ENCODE measurements around the gene C10orf71.

C10orf71 gene

DNA sequence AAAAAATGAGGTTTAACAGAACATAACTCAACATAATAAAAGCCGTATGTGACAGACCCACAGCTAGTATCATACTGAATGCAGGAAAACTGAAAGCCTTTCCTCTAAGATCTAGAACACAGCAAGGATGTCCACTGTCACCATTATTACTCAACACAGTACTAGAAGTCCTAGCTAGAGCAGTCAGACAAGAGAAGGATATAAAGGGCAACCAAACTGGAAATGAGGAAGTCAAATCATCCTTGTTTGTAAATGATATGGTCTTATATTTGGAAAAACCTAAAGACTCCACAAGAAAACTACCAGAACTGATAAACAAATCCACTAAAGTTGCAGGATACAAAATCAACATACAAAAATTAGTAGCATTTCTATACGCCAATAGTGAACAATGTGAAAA, 45.9 kb downstream of the C10orf71 start:
- Mint-ChIP-seq H3K27ac (no peak overlapping the region), H3K27me3 (ENCODE audit: low read depth) (peaks cover 5% of the 10 kb centered on the region), H3K9me3 (no peaks in the 10 kb centered on the region), H3K4me1 (ENCODE audit: low read depth) (no peaks in the 10 kb centered on the region), H3K36me3 (ENCODE audit: low read depth) (no peaks in the 10 kb centered on the region), H3K4me3 (no peak overlapping the region)

- H3K9me3 Mint-ChIP-seq, result no peaks in the 10 kb centered on the region
- no peaks in the 10 kb centered on the region for H3K36me3 Mint-ChIP-seq (ENCODE audit: low read depth)
These were observed 48.4 kb downstream of the C10orf71 start for GRCh38 chr10:49347342-49347741.

GRCh38 chr10:49347827-49348226, 48.9 kb downstream of the C10orf71 start:
- Mint-ChIP-seq H3K27me3 (ENCODE audit: low read depth) (no peaks in the 10 kb centered on the region), H3K9me3 (no peaks in the 10 kb centered on the region), H3K4me1 (ENCODE audit: low read depth) (no peaks in the 10 kb centered on the region), H3K27ac (no peak overlapping the region), H3K36me3 (ENCODE audit: low read depth) (no peaks in the 10 kb centered on the region), H3K4me3 (no peak overlapping the region)

More at GRCh38 chr10:49347342-49347741, 48.4 kb downstream of the C10orf71 start:
- Mint-ChIP-seq H3K27ac (no peak overlapping the region), H3K4me1 (ENCODE audit: low read depth) (no peaks in the 10 kb centered on the region), H3K4me3 (no peak overlapping the region), H3K27me3 (ENCODE audit: low read depth) (peaks cover 3% of the 10 kb centered on the region)

GRCh38 chr10:49348593-49348992, 49.6 kb downstream of the C10orf71 start:
- Mint-ChIP-seq H3K4me1 (ENCODE audit: low read depth) (no peaks in the 10 kb centered on the region), H3K36me3 (ENCODE audit: low read depth) (no peaks in the 10 kb centered on the region), H3K4me3 (no peak overlapping the region), H3K9me3 (no peaks in the 10 kb centered on the region), H3K27me3 (ENCODE audit: low read depth) (no peaks in the 10 kb centered on the region), H3K27ac (no peak overlapping the region)

GRCh38 chr10:49349390-49349789, 50.4 kb downstream of the C10orf71 start:
- H3K27ac Mint-ChIP-seq, result no peak overlapping the region
- H3K9me3 Mint-ChIP-seq, result no peaks in the 10 kb centered on the region
- no peaks in the 10 kb centered on the region for H3K27me3 Mint-ChIP-seq (ENCODE audit: low read depth)
- H3K4me1 Mint-ChIP-seq (ENCODE audit: low read depth), result no peaks in the 10 kb centered on the region
- no peaks in the 10 kb centered on the region for H3K36me3 Mint-ChIP-seq (ENCODE audit: low read depth)
- H3K4me3 Mint-ChIP-seq, result no peak overlapping the region

DNA sequence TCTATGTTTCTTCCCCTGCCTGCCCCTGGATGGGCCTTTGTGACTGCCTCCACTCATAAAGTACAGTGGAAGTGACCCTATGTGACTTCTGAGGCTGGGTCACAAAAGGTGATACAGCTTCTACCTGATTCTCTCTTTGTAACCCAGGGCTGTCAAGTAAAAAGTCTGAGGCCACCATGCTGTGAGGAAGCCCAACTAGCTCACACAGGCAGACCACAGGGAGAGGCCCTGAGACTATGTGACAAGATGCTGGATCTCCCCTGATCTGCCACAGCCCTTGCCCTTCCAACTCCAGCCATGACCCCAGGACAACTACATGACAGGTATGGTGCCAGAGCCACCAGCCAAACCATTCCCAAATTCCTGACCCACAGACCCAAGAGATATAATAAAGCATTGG, 51.2 kb downstream of the C10orf71 start:
- Mint-ChIP-seq H3K4me1 (ENCODE audit: low read depth) (no peaks in the 10 kb centered on the region), H3K27me3 (ENCODE audit: low read depth) (no peaks in the 10 kb centered on the region), H3K36me3 (ENCODE audit: low read depth) (no peaks in the 10 kb centered on the region), H3K4me3 (no peak overlapping the region), H3K9me3 (no peaks in the 10 kb centered on the region), H3K27ac (no peak overlapping the region)

- H3K4me1 Mint-ChIP-seq (ENCODE audit: low read depth), result peaks cover under 1% of the 10 kb centered on the region
- no peaks in the 10 kb centered on the region for H3K36me3 Mint-ChIP-seq (ENCODE audit: low read depth)
- H3K4me3 Mint-ChIP-seq, result no peak overlapping the region
- H3K27ac Mint-ChIP-seq, result no peak overlapping the region
- peaks cover 6% of the 10 kb centered on the region for H3K27me3 Mint-ChIP-seq (ENCODE audit: low read depth)
- no peaks in the 10 kb centered on the region for H3K9me3 Mint-ChIP-seq
These were observed 52.0 kb downstream of the C10orf71 start for GRCh38 chr10:49350846-49351532.

DNA sequence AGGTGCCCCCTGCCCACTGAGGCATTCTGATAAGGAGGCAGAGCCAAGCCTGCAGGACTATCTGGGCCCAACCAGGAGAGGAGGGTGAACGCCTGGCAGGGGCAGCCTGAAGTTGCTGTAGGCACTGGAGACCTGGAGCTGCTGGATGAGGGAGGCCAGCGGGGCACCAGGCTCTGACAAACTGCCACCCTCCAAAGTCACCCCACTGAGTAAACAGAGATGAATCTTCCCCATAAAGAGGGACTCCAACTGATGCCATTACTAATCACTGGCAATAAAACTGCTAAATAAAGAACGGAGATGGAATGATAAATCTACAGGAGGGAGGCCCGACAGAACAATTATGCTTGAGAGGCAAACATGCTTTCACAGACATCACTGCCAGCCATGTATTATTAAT, 52.7 kb downstream of the C10orf71 start:
- peaks cover 3% of the 10 kb centered on the region for H3K4me1 Mint-ChIP-seq (ENCODE audit: low read depth)
- H3K9me3 Mint-ChIP-seq, result no peaks in the 10 kb centered on the region
- H3K27me3 Mint-ChIP-seq (ENCODE audit: low read depth), result peaks cover 7% of the 10 kb centered on the region
- H3K36me3 Mint-ChIP-seq (ENCODE audit: low read depth), result no peaks in the 10 kb centered on the region
- H3K4me3 Mint-ChIP-seq, result no peak overlapping the region
- H3K27ac Mint-ChIP-seq, result no peak overlapping the region

DNA sequence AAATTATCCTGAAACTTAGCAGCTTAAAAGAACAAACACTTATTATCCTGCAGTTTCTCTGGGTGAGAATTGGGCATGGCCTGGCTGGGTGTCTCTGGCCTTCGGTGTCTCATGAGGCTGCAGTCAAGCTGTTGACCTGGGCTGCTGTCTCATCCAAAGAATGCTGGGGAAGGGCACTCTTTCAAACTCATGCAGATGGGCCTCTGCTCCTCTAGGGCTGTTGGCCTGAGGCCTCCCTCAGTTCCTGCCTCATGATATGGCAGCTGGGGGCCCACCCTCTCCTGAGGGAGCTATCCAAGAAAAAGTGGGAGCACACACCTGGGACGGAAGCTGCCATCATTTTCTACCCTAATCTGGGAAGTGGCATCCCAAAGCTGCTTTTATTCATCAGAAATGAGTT, 53.4 kb downstream of the C10orf71 start:
- Mint-ChIP-seq H3K4me3 (no peak overlapping the region), H3K36me3 (ENCODE audit: low read depth) (no peaks in the 10 kb centered on the region), H3K9me3 (no peaks in the 10 kb centered on the region), H3K27me3 (ENCODE audit: low read depth) (peaks cover 7% of the 10 kb centered on the region), H3K4me1 (ENCODE audit: low read depth) (peaks cover 7% of the 10 kb centered on the region), H3K27ac (no peak overlapping the region)

- peaks cover 7% of the 10 kb centered on the region for H3K27me3 Mint-ChIP-seq (ENCODE audit: low read depth)
- H3K4me1 Mint-ChIP-seq (ENCODE audit: low read depth), result peaks cover 7% of the 10 kb centered on the region
- H3K27ac Mint-ChIP-seq, result no peak overlapping the region
- no peaks in the 10 kb centered on the region for H3K9me3 Mint-ChIP-seq
- no peak overlapping the region for H3K4me3 Mint-ChIP-seq
- H3K36me3 Mint-ChIP-seq (ENCODE audit: low read depth), result no peaks in the 10 kb centered on the region
These were observed 54.3 kb downstream of the C10orf71 start for GRCh38 chr10:49353026-49353894.

GRCh38 chr10:49353895-49354566, 55.1 kb downstream of the C10orf71 start:
- Mint-ChIP-seq H3K27me3 (ENCODE audit: low read depth) (peaks cover 7% of the 10 kb centered on the region), H3K27ac (no peak overlapping the region), H3K36me3 (ENCODE audit: low read depth) (no peaks in the 10 kb centered on the region), H3K4me3 (no peak overlapping the region), H3K4me1 (ENCODE audit: low read depth) (peaks cover 7% of the 10 kb centered on the region), H3K9me3 (no peaks in the 10 kb centered on the region)

DNA sequence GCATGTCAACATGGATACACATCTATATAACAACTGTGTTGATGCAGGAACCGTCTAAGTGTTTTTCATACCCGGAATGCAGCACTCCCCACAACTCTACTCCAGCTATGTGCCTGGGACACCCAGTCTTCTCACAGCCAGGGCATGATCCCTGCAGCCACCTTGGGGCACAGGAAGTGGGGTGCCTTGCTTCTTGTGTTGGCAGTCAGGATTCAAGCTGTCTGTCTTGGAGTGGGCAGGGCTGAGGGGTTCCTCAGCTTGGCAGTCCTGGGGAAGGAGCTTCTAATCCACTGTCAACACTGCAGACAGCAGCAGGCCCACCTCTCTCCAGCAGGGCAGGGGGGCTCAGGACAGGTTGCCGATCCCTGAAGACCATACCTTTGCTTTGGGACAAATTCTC, 55.6 kb downstream of the C10orf71 start:
- Mint-ChIP-seq H3K27me3 (ENCODE audit: low read depth) (peaks cover 7% of the 10 kb centered on the region), H3K4me1 (ENCODE audit: low read depth) (peaks cover 7% of the 10 kb centered on the region), H3K9me3 (no peaks in the 10 kb centered on the region), H3K27ac (no peak overlapping the region), H3K36me3 (ENCODE audit: low read depth) (no peaks in the 10 kb centered on the region), H3K4me3 (no peak overlapping the region)

- no peaks in the 10 kb centered on the region for H3K36me3 Mint-ChIP-seq (ENCODE audit: low read depth)
- no peaks in the 10 kb centered on the region for H3K9me3 Mint-ChIP-seq
- peaks cover 7% of the 10 kb centered on the region for H3K4me1 Mint-ChIP-seq (ENCODE audit: low read depth)
- no peak overlapping the region for H3K4me3 Mint-ChIP-seq
- H3K27me3 Mint-ChIP-seq (ENCODE audit: low read depth), result peaks cover 7% of the 10 kb centered on the region
- no peak overlapping the region for H3K27ac Mint-ChIP-seq
These were observed 56.3 kb downstream of the C10orf71 start for GRCh38 chr10:49355221-49355620.

GRCh38 chr10:49356181-49356580, 57.2 kb downstream of the C10orf71 start:
- H3K4me3 Mint-ChIP-seq, result no peak overlapping the region
- no peaks in the 10 kb centered on the region for H3K36me3 Mint-ChIP-seq (ENCODE audit: low read depth)
- no peak overlapping the region for H3K27ac Mint-ChIP-seq
- H3K4me1 Mint-ChIP-seq (ENCODE audit: low read depth), result peaks cover 7% of the 10 kb centered on the region
- H3K9me3 Mint-ChIP-seq, result no peaks in the 10 kb centered on the region
- peaks cover 7% of the 10 kb centered on the region for H3K27me3 Mint-ChIP-seq (ENCODE audit: low read depth)

GRCh38 chr10:49356944-49357343, 58.0 kb downstream of the C10orf71 start:
- Mint-ChIP-seq H3K36me3 (ENCODE audit: low read depth) (no peaks in the 10 kb centered on the region), H3K4me3 (no peak overlapping the region), H3K27ac (no peak overlapping the region), H3K9me3 (no peaks in the 10 kb centered on the region), H3K4me1 (ENCODE audit: low read depth) (peaks cover 7% of the 10 kb centered on the region), H3K27me3 (ENCODE audit: low read depth) (peaks cover 7% of the 10 kb centered on the region)

Data from T-helper 1 cell treated with Interleukin-12 subunit alpha and Interleukin-12 subunit beta and Interleukin-4 antibody, amounts not matched to agents 30 μg/mL and 1 μg/mL, for 36 hours (primary cell).